Right lobe of liver (tissue), 4 donors: ENCODE data around the gene ALPK1.
"Not testable (repeated sequence)": the region's sequence is repeated elsewhere in the genome, so short reads cannot be mapped to it uniquely, and the experiment has no call there.

Experiments used
- CTCF ChIP-seq, 4 donors: fragments of 200-600 bp in 3 of 4; fragments of 450-650 bp in 1 of 4; IDR thresholded peaks; one replicate each; pipeline versions ENCODE4 v1.5.1 to v1.8.0; 2016 to 2022; ENCODE audit warnings: antibody characterized with exemption in 4 of 4, mild to moderate bottlenecking in 2 of 4
- POLR2A ChIP-seq: fragments of 450-650 bp; IDR thresholded peaks from one replicate; pipeline ENCODE4 v1.6.1; 2017; ENCODE audit warnings: antibody characterized with exemption, mild to moderate bottlenecking
- donor health status: DM: no; HTN: no; CAD: no.
- donor health status: DM: no; HTN: no; CAD: no.
- donor health status: DM: no; HTN: yes; CAD: no.

- not testable (repeated sequence) for TF ChIP-seq CTCF (IDR thresholded peaks at IDR 0.05); POLR2A
Measured at GRCh38 chr4:112305477-112305876, 8.3 kb downstream of the ALPK1 start.
